GM19035 (cell line): Measurements from ENCODE around the gene MAPK8IP2.
"Not testable (repeated sequence)": the region's sequence is repeated elsewhere in the genome, so short reads cannot be mapped to it uniquely, and the experiment has no call there.

ENCODE experiments used
- ATAC-seq: cut with Tn5 transposase; IDR thresholded peaks from one replicate; pipeline ENCODE4 v1.9.1; 2021; ENCODE audit not compliant: unreplicated experiment

Gene MAPK8IP2

DNA sequence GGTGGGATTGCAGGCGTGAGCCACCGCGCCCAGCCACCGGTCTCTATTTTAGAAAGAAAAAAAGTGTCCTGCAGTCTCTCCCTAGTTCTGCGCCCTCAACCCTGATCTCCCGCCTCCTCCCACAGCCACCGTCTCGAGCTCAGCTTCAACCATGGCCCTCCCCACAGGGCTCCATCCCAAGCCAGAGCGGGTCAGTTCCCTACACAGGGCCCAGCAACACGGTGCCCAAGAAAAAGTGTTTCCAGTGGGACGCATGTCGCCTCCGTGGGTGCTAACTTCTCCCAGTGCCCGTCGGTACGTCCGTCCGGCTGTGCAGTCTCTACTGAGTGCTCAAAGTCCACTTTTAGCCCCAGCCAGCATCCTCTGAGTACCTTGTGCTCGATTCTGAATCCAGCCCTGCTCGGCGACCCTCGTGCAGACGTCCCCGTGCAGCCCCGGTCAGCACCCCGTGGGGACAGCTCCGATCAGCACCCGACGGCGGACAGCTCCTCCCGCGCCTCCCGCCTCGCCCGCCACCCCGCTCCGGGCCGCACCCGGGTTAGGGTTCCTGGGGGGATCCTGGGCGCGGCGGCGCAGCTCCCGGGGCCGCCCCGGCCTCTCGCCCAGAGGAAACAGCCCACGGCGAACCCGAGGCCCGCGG, 657 bp upstream of the MAPK8IP2 start:
- no peak for ATAC-seq

DNA sequence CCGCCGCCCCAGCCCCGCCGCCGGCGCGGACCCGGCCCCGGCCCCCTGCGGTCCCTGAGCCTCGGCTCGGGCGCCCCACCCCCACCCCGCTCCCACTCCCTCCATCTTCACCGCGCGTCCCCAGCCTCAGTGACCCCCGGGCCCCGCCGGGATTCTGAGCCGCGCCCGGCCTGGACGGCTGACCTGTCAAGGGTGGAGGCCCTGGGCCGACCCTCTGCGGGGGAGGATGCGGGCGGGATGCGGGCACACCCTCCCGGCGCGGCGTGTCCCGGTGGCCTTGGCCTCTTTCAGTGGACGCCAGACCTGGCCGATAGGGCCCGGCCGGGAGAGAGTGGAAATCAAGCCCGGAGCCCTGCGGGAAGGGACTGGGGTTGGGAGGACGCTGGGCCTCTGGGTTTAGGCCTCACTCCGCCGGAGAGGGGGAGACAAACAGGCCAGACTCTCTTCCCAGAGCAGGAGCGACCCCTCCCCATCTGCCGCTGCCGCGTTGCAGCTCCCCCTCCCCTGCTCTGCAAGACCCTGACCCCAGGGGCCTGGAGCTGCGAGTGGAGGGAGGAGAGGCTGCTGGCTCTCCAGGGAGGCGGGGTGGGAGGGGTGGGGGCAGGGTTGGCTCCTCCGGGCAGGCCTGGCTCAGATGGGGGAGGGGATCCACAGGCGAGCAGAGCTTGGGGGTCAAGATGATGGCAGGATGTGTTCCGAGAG, 525 bp downstream of the MAPK8IP2 start:
- no peak for ATAC-seq

DNA sequence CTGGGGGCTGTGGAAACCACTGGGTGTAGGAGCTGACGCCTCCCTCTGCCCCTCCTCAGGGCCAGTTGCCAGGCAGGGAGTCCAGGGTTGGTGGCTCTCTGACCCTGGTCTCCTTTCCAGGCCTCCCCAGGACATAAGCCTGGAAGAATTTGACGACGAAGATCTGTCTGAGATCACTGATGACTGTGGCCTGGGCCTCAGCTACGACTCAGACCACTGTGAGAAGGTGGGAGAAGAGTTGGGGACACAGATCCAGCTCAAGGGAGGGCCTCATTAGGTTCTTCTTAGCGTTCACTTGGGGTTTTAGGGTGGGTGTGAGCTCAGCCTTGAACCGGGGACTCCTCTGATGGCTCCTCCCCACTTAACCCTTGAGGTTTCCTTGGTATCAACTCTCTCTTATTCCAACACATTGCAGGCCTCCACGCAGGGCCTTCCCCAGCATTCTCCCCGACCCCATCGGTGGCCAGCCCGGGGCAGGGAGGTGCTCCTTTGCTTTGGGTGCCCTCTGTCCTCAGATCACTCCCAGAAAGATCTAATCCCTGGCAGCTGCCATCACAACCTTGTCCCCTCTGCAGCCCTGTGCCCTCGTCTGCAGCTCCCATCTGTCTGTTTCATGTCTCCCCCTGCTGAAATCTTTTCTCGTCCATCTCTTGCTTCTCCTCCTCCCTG, 1.2 kb downstream of the MAPK8IP2 start:
- no peak for ATAC-seq

DNA sequence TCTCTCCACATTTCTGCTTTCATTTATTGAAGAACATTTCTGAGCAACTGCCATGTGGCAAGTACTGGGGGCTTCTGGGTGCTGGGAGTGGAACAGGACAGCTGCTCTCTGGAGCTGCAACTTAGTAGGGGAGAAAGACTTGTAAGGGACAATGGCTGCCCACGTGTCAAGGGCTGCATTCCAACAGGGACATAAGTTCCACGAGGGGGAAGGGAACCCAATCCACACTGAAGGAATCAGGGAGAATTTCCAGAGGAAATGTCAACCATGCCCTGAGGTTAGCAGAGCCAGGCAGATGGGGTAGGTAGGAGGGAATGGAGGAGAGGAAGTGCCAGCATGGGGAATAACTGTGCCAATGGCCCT, 1.7 kb downstream of the MAPK8IP2 start:
- ATAC-seq: no peak

DNA sequence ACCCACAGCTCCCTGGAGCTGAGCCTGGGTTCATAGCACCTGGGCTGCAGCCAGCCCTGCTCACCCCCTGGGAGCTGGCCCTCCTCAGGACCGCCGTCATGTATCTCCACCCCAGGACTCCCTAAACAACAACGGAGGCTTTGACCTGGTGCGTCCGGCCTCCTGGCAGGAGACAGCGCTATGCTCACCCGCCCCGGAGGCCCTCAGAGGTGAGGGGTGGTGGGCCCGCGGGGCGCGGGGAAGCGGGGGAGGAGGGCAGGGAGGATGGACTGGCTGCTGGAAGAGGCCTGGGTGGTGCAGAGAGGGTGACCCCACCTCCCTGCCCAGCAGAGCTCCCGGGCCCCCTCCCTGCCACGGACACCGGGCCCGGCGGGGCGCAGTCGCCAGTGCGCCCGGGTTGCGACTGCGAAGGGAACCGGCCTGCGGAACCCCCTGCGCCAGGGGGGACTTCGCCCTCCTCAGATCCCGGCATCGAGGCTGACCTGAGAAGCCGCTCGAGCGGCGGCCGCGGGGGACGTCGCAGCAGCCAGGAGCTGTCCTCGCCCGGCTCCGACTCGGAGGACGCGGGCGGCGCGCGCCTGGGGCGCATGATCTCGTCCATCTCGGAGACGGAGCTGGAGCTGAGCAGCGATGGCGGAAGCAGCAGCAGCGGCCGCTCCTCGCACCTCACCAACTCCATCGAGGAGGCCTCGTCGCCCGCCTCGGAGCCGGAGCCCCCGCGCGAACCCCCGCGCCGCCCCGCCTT, 3.1 kb downstream of the MAPK8IP2 start:
- ATAC-seq: no peak

DNA sequence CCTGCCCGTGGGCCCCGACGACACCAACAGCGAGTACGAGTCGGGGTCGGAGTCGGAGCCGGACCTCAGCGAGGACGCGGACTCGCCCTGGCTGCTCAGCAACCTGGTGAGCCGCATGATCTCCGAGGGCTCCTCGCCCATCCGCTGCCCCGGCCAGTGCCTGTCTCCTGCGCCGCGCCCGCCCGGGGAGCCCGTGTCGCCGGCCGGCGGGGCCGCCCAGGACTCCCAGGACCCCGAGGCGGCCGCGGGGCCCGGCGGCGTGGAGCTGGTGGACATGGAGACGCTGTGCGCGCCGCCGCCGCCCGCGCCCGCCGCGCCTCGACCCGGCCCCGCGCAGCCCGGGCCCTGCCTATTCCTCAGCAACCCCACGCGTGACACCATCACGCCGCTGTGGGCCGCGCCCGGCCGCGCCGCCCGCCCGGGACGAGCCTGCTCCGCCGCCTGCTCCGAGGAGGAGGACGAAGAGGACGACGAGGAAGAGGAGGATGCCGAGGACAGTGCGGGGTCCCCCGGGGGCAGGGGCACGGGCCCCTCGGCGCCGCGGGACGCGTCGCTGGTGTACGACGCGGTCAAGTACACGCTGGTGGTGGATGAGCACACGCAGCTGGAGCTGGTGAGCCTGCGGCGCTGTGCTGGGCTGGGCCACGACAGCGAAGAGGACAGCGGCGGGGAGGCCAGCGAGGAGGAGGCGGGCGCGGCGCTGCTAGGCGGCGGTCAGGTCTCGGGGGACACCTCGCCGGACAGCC, 3.8 kb downstream of the MAPK8IP2 start:
- ATAC-seq: no peak

DNA sequence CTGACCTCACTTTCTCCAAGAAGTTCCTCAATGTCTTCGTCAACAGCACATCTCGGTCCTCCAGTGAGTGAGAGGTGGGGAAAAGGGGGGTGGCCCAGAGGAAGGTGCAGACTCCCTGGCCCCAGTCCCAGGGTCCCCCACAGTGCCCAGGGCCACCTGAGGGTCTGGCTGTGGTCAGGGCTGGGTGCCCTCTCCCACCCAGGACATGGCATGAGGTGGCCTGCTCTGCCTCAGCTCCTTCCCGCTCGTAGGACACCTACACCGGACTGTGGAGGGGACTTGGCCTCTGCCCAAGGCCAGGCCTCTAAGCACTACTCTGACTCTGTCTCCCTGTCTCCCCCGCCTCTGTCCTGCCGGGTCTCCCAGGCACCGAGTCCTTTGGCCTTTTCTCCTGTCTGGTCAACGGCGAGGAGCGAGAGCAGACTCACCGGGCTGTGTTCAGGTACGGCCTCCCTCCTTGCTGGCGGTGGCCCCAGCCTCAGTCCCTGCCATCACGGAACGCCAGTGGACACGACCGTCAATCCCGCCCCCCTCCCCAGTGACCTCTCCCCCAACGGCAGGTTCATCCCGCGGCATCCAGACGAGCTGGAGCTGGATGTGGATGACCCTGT, 4.5 kb downstream of the MAPK8IP2 start:
- no peak for ATAC-seq

DNA sequence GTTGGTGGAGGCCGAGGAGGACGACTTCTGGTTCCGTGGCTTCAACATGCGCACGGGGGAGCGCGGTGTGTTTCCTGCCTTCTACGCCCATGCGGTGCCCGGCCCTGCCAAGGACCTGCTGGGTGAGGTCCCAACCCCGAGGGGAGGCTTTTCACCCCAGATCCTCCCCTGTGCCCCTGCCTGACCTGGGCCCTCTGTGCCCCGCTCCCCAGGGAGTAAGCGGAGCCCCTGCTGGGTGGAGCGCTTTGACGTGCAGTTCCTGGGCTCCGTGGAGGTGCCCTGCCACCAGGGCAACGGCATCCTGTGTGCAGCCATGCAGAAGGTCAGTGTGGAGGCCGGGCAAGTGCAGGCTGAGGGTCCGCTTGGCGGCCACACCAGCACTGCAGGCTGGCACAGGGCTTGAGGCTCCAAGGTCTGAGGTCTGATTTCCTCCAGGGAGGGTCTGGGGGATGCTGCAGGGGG, 5.1 kb downstream of the MAPK8IP2 start:
- ATAC-seq: no peak

DNA sequence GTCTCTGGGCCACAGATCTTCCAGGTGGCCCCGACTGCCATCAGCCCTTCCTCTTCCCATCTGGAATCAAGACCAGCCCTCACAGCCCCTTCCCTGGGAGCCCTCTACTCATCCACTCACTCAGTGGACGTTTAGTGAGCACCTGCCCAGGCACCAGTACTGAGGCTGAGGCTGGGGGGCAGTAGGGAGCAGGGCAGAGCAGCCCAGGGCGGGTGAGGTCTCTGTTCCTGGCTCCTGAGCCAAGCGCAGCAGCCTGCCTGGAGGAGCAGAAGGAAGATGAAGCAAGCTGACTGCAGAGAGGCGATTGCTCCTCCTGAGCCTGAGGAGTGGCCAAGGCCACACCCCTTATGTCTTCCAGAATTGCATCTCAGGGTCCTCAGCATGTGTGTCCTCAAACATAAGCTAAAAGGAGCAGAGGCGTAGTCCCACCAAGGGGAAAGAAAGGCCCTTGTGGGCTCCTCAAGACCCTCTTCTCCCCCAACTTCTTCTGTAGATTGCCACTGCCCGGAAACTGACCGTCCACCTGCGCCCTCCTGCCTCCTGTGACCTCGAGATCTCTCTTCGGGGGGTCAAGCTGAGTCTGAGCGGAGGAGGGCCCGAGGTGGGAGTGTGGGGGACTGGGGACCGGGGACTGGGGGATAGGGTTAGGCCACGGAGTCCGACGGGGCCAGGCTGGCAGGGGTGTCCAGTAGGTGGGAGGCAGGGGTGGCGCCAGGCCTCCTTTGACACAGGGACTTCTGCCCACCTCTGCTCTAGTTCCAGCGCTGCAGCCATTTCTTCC, 5.8 kb downstream of the MAPK8IP2 start:
- ATAC-seq: no peak

DNA sequence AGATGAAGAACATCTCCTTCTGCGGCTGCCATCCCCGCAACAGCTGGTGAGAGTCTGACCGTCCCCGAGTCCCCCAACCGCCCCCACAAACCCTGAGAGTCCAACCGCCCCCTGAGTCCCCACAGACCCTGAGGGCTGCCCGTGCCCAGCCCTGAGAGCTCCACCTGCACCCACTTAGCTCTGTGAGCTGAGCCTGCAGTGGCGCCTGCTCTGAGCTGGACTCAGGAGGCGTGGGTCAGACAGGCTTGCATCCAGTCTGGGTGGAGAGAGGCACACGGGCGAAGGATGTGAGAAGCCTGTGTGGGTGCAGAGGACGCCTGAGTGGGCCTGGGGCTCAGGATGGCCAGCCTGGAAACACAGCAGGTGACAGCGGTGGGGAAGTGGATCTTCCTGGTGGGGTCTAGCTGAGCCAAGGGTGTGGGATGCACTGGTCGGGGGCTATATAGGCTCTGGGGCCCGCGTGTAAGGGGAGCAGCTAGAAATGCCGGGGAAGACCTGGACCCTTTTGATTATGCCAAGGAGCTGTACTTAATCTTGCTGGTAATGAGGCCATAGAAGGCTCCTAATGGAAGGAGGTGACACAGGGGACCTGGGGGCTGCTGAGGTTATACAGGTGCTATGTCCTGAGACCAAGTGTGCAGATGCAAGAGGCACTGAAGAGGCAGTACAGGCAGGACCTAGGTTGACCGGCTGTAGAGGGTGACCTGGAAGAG, 6.5 kb downstream of the MAPK8IP2 start:
- ATAC-seq: no peak

DNA sequence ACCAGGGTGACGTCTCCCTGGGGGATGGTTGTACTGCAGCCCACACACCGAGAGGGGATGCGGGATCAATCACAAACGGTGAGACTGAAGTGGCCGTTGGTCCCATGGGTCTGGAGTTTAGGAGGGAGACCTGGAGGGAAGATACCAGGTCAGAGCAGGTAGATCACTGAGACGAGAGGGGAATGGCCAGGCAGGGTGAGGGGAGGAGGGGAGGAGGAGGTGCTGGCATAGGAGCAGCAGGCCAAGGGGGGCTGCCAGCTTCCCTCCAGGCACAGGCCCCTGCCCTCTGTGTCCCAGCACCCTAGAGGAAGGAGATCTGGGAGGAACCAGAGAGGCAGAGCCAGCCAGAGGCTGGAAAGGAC, 7.0 kb downstream of the MAPK8IP2 start:
- ATAC-seq: no peak

DNA sequence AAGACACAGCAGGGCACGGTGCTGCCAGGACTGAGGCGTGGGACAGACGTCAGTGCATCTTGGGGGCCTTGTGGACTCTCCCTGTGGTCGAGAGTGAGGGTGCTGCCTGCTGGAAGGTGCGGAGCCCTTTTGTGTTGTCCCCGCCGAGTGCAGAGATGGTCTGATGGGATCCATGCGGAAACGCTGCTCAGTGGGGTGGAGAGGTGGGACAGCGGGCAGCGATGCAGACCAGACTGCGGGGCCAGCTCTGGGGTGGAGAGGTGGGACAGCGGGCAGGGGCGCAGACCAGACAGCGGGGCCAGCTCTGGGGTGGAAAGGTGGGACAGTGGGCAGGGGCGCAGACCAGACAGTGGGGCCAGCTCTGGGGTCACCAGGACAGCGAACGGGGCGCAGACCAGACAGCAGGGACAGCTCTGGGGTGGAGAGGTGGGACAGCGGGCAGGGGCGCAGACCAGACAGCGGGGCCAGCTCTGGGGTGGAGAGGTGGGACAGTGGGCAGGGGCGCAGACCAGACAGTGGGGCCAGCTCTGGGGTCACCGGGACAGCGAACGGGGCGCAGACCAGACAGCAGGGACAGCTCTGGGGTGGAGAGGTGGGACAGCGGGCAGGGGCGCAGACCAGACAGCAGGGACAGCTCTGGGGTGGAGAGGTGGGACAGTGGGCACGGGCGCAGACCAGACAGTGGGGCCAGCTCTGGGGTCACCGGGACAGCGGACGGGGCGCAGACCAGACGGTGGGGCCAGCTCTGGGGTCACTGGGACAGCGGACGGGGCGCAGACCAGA, 7.7 kb downstream of the MAPK8IP2 start:
- ATAC-seq: not testable (repeated sequence)

DNA sequence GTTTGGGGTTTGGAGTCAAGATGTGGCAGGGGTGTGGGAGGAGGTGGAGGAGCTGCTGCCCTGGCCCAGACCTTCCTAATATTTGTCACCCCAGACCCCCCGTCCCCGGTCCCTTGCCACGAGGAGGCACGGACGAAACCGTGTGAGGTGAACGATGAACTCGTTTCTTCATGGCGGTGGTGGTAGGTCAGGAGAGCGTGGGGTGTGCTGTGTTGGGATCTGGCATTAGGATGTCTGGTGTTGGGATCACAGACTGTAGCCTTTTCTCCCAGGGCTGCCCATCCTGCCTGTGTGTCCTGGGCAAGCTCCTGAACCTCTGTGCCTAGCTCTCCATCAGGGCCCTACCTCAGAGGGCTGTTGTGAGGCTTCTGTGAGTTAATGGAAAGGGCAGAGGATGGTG, 8.4 kb downstream of the MAPK8IP2 start:
- no peak for ATAC-seq

DNA sequence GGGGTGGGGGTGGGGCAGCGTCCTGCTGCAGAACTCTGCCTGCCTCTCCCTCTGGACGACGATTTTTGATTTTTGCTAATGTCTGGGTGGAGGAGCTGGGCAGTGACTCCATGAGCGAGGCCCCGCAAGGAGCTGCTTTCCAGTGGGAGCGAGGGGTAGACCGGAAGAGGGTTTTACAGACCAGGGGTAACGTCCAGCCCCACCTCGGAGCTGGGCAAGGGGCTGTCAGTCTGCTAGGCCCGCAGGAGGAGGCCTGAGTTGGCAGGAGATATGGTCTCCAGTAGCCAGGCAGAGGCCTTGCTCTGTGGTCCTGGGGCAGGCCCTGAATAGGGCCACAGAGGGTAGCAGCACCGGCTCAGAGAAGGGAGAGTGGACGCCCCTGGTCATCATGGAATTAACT, 9.0 kb downstream of the MAPK8IP2 start:
- ATAC-seq: no peak

DNA sequence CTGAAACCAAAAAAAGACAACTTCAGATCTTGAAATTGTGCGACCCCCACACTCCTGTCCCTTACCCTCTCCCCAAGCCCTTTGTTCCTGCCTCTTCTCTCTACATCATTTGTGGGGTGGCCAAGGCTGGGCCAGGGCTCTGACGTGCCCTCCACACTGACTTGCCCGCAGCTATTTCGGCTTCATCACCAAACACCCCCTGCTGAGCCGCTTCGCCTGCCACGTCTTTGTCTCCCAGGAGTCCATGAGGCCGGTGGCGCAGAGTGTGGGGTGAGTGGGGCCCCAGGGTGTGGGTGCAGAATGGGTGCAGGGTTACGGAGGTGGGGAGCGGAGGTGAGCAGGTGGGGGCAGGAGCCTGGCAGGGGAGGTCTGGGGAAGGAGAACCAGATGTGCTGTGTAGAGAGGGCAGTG, 9.5 kb downstream of the MAPK8IP2 start:
- ATAC-seq: no peak

DNA sequence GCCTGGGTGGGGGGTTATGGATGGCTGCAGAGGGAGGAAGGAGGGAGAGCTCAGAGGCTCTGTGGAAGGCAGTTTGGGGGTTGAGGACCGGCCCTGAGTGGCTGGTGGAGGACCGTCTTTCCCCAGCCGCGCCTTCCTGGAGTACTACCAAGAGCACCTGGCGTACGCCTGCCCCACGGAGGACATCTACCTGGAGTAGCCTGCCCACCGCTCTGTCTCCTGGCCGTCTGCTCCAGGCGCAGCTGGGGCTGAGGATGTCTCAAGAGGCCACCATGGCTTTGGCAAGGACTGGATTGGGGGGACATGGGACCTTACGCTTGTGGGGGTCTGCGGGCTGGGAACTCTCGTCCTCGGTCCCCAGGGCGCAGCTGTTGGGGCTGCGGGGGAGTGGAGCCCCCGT, 10.0 kb downstream of the MAPK8IP2 start:
- no peak for ATAC-seq

DNA sequence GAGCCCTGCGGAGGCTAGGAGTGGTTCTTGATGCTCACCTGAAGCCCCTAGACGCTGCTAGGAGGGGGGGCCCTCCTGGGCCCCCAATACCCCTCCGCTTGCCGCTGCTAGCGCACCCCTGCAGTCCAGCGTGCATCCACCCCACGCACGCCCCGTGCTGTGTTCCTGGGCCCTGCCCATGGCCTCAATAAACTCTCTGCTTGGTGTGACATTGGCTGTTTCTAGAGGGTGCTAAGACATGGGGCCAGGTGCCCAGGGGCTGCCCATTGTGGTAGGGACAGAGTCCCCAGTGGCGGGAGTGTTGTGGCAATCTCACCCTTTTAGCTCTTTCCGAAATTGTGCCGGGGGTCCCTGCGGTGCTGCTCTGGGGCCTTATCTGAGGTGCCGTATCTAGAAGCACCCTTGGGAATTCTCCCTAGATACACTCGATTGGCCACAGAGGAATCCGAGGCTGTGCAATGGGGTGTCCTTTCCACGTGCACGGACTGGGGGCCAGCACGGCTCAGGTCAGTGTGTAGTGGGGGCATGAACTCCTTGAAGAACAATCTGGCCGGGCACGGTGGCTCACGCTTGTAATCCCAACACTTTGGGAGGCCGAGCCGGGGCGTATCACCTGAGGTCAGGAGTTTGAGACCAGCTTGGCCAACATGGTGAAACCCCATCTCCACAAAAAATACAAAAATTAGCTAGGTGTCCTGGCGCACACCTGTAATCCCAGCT, 10.9 kb downstream of the MAPK8IP2 start:
- no peak for ATAC-seq

DNA sequence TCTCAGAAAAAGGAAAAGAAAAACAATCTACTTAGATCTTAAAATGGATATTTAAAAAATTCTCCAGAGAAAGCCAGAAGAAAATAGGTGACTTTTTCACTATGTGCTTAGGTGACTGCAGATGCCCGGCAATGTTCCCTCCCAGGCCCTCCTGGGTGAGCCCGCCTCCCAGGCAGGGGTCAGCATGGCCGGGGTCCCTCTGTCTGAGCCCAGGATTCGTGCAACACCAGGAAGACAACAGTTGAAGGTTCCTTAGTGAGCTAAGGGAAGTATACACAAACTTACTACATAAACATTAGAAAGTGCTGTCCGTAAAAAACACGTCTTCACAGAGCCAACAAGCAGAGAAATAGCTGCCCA, 11.6 kb downstream of the MAPK8IP2 start:
- ATAC-seq: no peak
